ENCODE data around the gene HELZ2. TPM values are rescaled to one million over a fixed set of nuclear protein-coding genes. Genes with fewer than 3 reads are reported as not detected.

Gene HELZ2
- total RNA-seq, 1 experiment from 2014 or later, result 27.9 TPM

DNA sequence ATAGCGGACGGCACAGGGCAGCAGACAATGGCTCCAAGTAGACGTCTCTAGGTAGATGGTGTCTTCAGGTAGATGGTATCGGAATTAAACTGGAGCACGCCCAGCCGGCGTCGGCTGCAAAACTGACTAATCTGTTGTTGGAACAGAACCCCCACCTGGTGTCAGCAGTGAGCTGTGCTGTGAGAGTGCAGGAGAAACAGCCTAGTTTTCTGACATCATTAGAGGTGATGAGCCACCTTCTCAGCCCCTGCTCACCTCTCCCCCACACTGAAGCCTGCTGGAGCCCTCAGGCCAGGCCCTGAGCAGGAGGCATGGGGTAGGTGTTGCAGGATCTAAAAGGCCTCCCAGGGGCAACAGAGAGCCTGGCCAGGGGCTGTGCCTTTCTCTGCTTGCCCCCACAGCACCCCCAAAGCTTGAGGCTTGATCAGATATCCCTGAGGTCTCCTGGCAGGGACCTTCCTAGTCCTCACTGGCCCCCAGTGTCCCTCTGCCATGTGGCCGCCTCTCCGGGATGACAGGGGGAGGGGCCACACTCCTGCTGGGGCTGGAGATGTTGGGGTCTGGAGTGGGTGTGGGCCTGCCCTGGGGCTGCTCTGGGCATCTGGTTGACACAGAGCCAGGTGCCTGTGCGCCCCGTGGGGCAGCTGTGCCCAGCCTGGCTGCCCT is 6.9 kb upstream of the HELZ2 start:
- H4K5ac ChIP-seq (ENCODE audit: insufficient read length, low read depth, low read length), result no peak overlapping the region
- no peak overlapping the region for H3K9ac ChIP-seq (ENCODE audit: extremely low read depth, insufficient read length, low read length)
- DNase-seq, result peak; percentile 52
- no peak overlapping the region for H3K27ac ChIP-seq (ENCODE audit: insufficient read length, low read depth, low read length)
- no peak overlapping the region for H3K18ac ChIP-seq (ENCODE audit: insufficient read length, low read depth, low read length)
- H2BK12ac ChIP-seq (ENCODE audit: insufficient read length, low read depth, low read length), result no peak overlapping the region
- H3K4me3 Mint-ChIP-seq, result no peak overlapping the region
- H3K79me2 ChIP-seq (ENCODE audit: insufficient read depth, low read length), result no peaks in the 10 kb centered on the region
- no peak overlapping the region for H2BK20ac ChIP-seq (ENCODE audit: low read depth, low read length, poor library complexity, severe bottlenecking)
- H2BK5ac ChIP-seq (ENCODE audit: insufficient read length, low read length), result no peak overlapping the region
- no peaks in the 10 kb centered on the region for H3K4me1 ChIP-seq (ENCODE audit: insufficient read depth, low read length)
- H3K4me2 ChIP-seq (ENCODE audit: insufficient read depth, insufficient read length, low read length), result no peak overlapping the region
- peaks cover 2% of the 10 kb centered on the region for H3K27me3 Mint-ChIP-seq (ENCODE audit: low read depth)
- no peak overlapping the region for H3K27ac Mint-ChIP-seq
- H2AK5ac ChIP-seq (ENCODE audit: insufficient read length, low read length), result no peak overlapping the region
- no peaks in the 10 kb centered on the region for H3K36me3 Mint-ChIP-seq (ENCODE audit: insufficient read depth in 1 of 3, low read depth in 3 of 3)
- H3K4ac ChIP-seq (ENCODE audit: low read depth, low read length), result no peak overlapping the region
- no peak overlapping the region for H2AFZ ChIP-seq (ENCODE audit: low read length)
- no peak overlapping the region for H4K91ac ChIP-seq (ENCODE audit: insufficient read length, low read depth, low read length)
- no peaks in the 10 kb centered on the region for H4K20me1 ChIP-seq (ENCODE audit: control insufficient read depth, insufficient read depth, insufficient read length)
- H3K56ac ChIP-seq (ENCODE audit: insufficient read length, low read depth, low read length), result no peak overlapping the region
- no peak overlapping the region for H3K14ac ChIP-seq (ENCODE audit: insufficient read depth, low read length)
- H3K27me3 ChIP-seq (ENCODE audit: insufficient read depth, low read length), result no peaks in the 10 kb centered on the region
- H3K9me3 ChIP-seq (ENCODE audit: control insufficient read depth, low read depth, low read length), result no peaks in the 10 kb centered on the region
- H3T11ph ChIP-seq (ENCODE audit: low read length), result no peak overlapping the region
- no peaks in the 10 kb centered on the region for H3K79me1 ChIP-seq (ENCODE audit: insufficient read depth, low read depth, low read length, poor library complexity, severe bottlenecking)
- H3K4me1 Mint-ChIP-seq, result peaks cover 8 to 13% of the 10 kb centered on the region in 2 experiments
- H3K23me2 ChIP-seq (ENCODE audit: insufficient read length, low read depth, low read length, poor library complexity, severe bottlenecking), result no peaks in the 10 kb centered on the region
- no peak overlapping the region for H3K23ac ChIP-seq (ENCODE audit: insufficient read length, low read depth, low read length)
- peak; percentile 63 for TF ChIP-seq CTCF (conservative IDR thresholded peaks at IDR 0.05)
- H2BK15ac ChIP-seq (ENCODE audit: low read depth, low read length), result no peak overlapping the region
- no peaks in the 10 kb centered on the region for H3K9me3 Mint-ChIP-seq
- H4K8ac ChIP-seq (replicated peaks; ENCODE audit: insufficient read length, low read depth, low read length), result no peak overlapping the region
- no peak overlapping the region for H2BK120ac ChIP-seq (ENCODE audit: low read depth, low read length, poor library complexity, severe bottlenecking)
- no CpG with 5 or more reads among the region's 12 CpGs for WGBS (ENCODE audit: extremely low coverage, insufficient read length, low lambda C conversion rate)
